Memory B cell (primary cell): ENCODE measurements around the gene CNN3.
"Not testable (repeated sequence)": the region's sequence is repeated elsewhere in the genome, so short reads cannot be mapped to it uniquely, and the experiment has no call there.

Source experiments
- ATAC-seq: fragments of 150-1000 bp; cut with Tn5 transposase; 2 replicates; pipeline ENCODE4 v1.10.0; 2021; ENCODE audit warnings: low read depth, mild to moderate bottlenecking, moderate library complexity
- DNase-seq, 2 donors: peaks; one replicate each; pipeline ENCODE4 v3.0.0; 2022; ENCODE audit warnings: low spot score in 2 of 2
- H3K27ac Mint-ChIP-seq: one replicate; pipeline ENCODE4 v1.8.0; 2022; ENCODE audit warnings: mild to moderate bottlenecking, moderate library complexity, mixed read lengths
- H3K27me3 Mint-ChIP-seq: one replicate; pipeline ENCODE4 v1.8.0; 2022; ENCODE audit warnings: mixed read lengths
- H3K36me3 Mint-ChIP-seq: one replicate; pipeline ENCODE4 v1.8.0; 2022; ENCODE audit warnings: mild to moderate bottlenecking, mixed read lengths
- H3K4me1 Mint-ChIP-seq: one replicate; pipeline ENCODE4 v1.8.0; 2022; ENCODE audit warnings: mixed read lengths
- H3K4me3 Mint-ChIP-seq: one replicate; pipeline ENCODE4 v1.8.0; 2022; ENCODE audit warnings: mild to moderate bottlenecking, moderate library complexity, mixed read lengths
- H3K9me3 Mint-ChIP-seq: one replicate; pipeline ENCODE4 v1.8.0; 2022; ENCODE audit warnings: mixed read lengths

Gene CNN3

GRCh38 chr1:94954263-94955220 lies 27.6 kb upstream of the CNN3 start:
- DNase-seq (no peak), ATAC-seq (no peak)
- peaks cover 1% of the 10 kb centered on the region for H3K36me3 Mint-ChIP-seq
- H3K27me3 Mint-ChIP-seq = no peaks in the 10 kb centered on the region
- H3K4me1 Mint-ChIP-seq = peaks cover 2% of the 10 kb centered on the region
- H3K27ac Mint-ChIP-seq = no peak overlapping the region
- no peak overlapping the region for H3K4me3 Mint-ChIP-seq
- H3K9me3 Mint-ChIP-seq = peaks cover 3% of the 10 kb centered on the region

GRCh38 chr1:94953746-94954145 lies 26.8 kb upstream of the CNN3 start:
- peaks cover 2% of the 10 kb centered on the region for H3K4me1 Mint-ChIP-seq
- peaks cover 3% of the 10 kb centered on the region for H3K9me3 Mint-ChIP-seq
- no peak for ATAC-seq
- no peak overlapping the region for H3K4me3 Mint-ChIP-seq
- DNase-seq = no peak
- peaks cover 1% of the 10 kb centered on the region for H3K36me3 Mint-ChIP-seq
- no peaks in the 10 kb centered on the region for H3K27me3 Mint-ChIP-seq
- no peak overlapping the region for H3K27ac Mint-ChIP-seq

DNA sequence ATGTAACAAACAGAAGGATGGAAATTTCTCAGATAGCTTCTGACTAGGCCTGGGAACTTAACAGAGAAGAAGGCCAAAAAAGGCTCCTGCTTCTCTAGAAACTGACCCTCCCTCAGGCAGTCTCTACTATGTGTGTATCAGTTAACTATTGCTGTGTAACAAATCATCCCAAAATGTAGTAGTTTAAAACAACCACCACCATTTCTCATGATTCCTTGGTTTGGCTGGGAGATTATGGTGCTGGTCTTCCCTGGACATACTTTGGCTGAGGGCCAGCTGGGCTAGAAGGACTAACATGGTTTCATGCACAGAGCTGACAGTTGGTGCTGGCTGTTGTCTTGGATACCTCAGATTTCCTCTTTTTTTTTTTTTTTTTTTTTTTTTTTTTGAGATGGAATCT lies 26.2 kb upstream of the CNN3 start:
- no peaks in the 10 kb centered on the region for H3K27me3 Mint-ChIP-seq
- ATAC-seq = no peak
- peaks cover 3% of the 10 kb centered on the region for H3K9me3 Mint-ChIP-seq
- peaks cover 1% of the 10 kb centered on the region for H3K36me3 Mint-ChIP-seq
- H3K4me1 Mint-ChIP-seq = peaks cover 2% of the 10 kb centered on the region
- H3K4me3 Mint-ChIP-seq = no peak overlapping the region
- DNase-seq = no peak
- H3K27ac Mint-ChIP-seq = no peak overlapping the region

GRCh38 chr1:94952539-94952938 lies 25.6 kb upstream of the CNN3 start:
- Mint-ChIP-seq H3K4me1 (peaks cover 2% of the 10 kb centered on the region), H3K27me3 (no peaks in the 10 kb centered on the region), H3K27ac (no peak overlapping the region), H3K9me3 (peaks cover 3% of the 10 kb centered on the region), H3K36me3 (peaks cover 1% of the 10 kb centered on the region), H3K4me3 (no peak overlapping the region)
- DNase-seq = no peak
- ATAC-seq = no peak

DNA sequence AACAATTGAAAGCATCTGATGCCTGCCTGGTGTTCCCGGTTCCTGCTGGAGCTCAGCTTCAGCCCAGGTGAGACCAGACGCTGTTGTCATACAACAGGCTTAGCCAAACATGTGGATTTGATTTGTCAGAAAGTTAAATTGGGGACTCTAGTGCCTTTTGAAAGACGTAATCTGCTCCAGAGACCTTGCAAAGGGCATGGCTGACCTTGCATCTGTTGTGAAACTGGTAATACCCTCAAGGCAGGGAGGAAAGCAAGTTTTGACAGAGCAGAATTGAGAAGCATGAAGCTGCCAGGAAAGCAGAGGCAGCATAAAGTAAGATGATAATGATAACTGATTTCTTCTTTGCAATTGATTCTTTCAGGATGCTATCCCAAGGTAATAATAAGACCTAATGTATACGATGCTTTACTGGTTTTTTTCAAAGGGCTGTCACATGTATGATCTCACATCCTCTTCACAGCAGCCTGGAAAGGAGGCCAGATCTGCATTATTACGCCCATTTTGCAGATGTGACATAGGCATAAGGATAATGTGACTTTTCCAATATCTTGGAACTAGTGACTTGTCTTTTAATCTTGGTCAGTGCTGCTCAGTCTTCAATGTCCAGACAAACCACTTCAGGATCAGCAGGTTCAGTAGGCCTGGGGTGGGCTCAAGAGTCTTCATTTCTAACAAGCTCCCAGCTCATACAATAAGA lies 24.7 kb upstream of the CNN3 start:
- Mint-ChIP-seq H3K36me3 (peaks cover 1% of the 10 kb centered on the region), H3K4me1 (peaks cover 3% of the 10 kb centered on the region), H3K9me3 (peaks cover 3% of the 10 kb centered on the region), H3K27ac (no peak overlapping the region), H3K4me3 (no peak overlapping the region), H3K27me3 (no peaks in the 10 kb centered on the region)
- no peak for ATAC-seq
- DNase-seq = no peak

DNA sequence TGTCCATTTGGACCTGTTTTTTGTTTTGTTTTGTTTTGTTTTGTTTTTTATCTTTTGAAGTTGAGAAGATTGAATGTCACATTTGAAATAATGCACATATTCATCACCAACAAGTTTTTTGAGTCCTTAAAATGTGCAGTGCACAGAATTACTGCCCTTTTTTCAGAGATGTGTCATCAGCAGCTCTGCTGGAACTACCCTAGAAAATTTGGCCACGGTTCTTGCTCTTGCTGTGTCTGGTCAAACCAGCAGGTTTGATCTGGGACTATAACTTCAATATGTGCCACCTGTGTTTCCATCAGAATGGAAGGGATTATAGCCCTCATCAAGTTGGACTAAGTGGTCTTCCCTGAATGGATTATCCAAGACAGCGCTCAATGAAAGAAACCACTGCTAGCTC lies 24.1 kb upstream of the CNN3 start:
- Mint-ChIP-seq H3K9me3 (peaks cover 3% of the 10 kb centered on the region), H3K4me3 (no peak overlapping the region), H3K27ac (no peak overlapping the region), H3K27me3 (no peaks in the 10 kb centered on the region), H3K4me1 (peaks cover 4% of the 10 kb centered on the region), H3K36me3 (peaks cover 1% of the 10 kb centered on the region)
- DNase-seq (no peak), ATAC-seq (no peak)

DNA sequence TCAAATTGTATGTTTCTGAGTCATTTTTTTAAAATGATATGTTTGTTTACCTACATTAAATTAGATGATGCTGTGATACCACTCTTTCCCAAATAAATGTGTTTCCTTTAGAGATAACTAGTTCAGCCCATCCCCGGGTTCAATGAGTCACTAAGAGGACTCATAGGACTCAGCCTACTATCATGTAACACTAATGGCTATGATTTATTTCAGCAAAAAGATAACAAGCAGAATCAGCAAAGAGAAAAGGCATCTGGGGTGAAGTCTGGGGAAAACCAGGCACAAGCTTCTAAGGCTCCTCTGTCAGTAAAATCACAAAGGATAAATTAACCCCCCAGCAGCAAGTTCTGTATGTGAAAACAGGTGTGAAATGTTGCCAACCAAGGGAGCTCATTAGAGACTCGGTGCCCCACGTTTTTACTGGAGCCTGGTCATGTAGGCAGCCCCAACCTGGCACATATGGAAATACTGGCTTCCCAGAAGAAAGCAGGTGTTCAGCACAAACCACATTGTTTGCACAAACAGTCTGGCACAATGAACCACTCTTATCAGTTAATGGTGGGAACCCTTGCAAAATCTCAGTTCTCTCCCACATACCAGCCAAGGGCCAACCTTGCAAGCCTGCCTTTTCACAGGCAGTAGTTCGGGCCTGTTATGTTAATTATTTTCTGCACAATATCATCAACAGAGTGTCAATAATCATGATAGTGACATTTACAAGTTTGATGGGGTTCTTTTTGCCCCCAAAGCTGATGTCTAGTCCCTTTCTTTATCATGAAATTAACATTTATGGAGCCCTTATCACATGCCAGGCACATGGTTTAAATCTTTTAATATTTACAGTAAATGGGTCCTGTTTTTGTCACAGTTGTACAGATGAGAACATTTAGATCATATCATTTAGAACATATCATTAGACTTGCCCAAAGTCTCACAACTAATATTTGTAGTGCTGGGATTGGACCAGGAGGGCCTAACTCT lies 23.1 kb upstream of the CNN3 start:
- ATAC-seq = no peak
- peaks cover 1% of the 10 kb centered on the region for H3K36me3 Mint-ChIP-seq
- peaks cover 4% of the 10 kb centered on the region for H3K4me1 Mint-ChIP-seq
- no peak overlapping the region for H3K27ac Mint-ChIP-seq
- H3K27me3 Mint-ChIP-seq = no peaks in the 10 kb centered on the region
- H3K9me3 Mint-ChIP-seq = peaks cover 3% of the 10 kb centered on the region
- DNase-seq = no peak
- H3K4me3 Mint-ChIP-seq = no peak overlapping the region

DNA sequence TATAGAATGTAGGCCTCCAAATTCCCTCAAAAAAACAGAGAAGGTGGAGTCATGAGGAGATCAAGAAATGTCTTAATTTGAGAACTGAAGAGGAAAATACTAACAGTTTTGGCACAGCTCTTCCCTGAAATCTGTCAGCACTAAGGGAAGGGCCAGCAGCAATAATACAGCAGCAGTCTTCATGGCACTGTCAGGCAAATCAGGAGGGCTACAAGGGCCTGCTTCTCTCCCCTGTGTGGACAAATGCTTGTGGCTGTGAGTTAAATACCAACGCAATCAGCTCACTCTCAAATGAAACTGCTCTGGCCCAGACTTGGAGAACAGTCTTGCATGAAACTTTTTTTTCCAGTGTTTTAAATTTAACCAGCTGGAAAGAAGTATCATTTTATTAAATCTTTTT lies 20.5 kb upstream of the CNN3 start:
- H3K27me3 Mint-ChIP-seq = peaks cover 2% of the 10 kb centered on the region
- DNase-seq (no peak), ATAC-seq (no peak)
- H3K9me3 Mint-ChIP-seq = no peaks in the 10 kb centered on the region
- H3K4me3 Mint-ChIP-seq = no peak overlapping the region
- H3K27ac Mint-ChIP-seq = no peak overlapping the region
- no peaks in the 10 kb centered on the region for H3K36me3 Mint-ChIP-seq
- H3K4me1 Mint-ChIP-seq = peaks cover 4% of the 10 kb centered on the region

DNA sequence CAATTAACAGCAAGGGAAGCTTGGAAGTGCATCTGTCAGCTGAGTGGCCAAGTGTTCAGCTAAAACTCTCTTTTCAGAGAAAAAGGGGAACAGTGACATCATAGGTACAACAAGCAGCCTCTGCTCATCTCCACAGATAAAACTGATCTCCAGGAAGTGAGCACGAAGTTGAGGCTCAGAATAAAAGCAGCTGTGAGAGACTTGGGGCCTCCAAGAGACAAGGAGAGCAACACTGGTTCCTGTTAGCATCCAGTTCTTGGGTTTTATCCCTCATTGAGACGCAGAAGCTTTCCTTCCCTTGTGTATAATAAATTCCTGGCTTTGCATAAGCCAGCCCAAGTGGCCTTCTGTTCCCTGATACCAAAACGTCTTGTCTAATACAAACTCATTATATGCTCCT lies 20.0 kb upstream of the CNN3 start:
- no peaks in the 10 kb centered on the region for H3K9me3 Mint-ChIP-seq
- H3K4me3 Mint-ChIP-seq = no peak overlapping the region
- H3K27me3 Mint-ChIP-seq = peaks cover 2% of the 10 kb centered on the region
- peaks cover 4% of the 10 kb centered on the region for H3K4me1 Mint-ChIP-seq
- DNase-seq (no peak), ATAC-seq (no peak)
- H3K27ac Mint-ChIP-seq = no peak overlapping the region
- H3K36me3 Mint-ChIP-seq = no peaks in the 10 kb centered on the region

GRCh38 chr1:94942171-94943128 lies 15.5 kb upstream of the CNN3 start:
- Mint-ChIP-seq H3K27me3 (peaks cover 6% of the 10 kb centered on the region), H3K27ac (no peak overlapping the region), H3K36me3 (no peaks in the 10 kb centered on the region), H3K4me3 (no peak overlapping the region), H3K4me1 (peaks cover 6% of the 10 kb centered on the region), H3K9me3 (no peaks in the 10 kb centered on the region)
- ATAC-seq (no peak), DNase-seq (no peak)

DNA sequence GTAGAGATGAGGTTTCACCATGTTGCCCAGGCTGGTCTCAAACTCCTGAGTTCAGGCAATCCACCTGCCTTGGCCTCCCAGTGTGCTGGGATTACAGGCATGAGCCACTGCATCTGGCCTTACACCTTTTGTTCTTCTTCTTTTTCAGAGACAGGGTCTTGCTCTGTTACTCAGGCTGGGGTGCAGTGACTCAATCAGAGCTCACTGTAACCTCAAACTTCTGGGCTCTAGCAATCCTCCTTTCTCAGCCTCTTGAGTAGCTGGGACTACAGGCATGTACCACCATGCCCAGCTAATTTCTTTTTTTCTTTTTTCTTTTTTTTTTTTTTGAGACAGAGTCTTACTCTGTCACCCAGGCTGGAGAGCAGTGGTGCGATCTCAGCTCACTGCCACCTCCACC lies 14.6 kb upstream of the CNN3 start:
- not testable (repeated sequence) for H3K27ac Mint-ChIP-seq, DNase-seq, H3K27me3 Mint-ChIP-seq

GRCh38 chr1:94940738-94941137 lies 13.8 kb upstream of the CNN3 start:
- Mint-ChIP-seq H3K4me3 (no peak overlapping the region), H3K27ac (no peak overlapping the region), H3K27me3 (peaks cover 7% of the 10 kb centered on the region), H3K36me3 (no peaks in the 10 kb centered on the region), H3K9me3 (no peaks in the 10 kb centered on the region), H3K4me1 (peaks cover 7% of the 10 kb centered on the region)
- no peak for ATAC-seq
- DNase-seq = no peak

More for the DNA sequence above, 14.6 kb upstream of the CNN3 start:
- not testable (repeated sequence) for H3K36me3 Mint-ChIP-seq, H3K4me3 Mint-ChIP-seq, ATAC-seq, H3K4me1 Mint-ChIP-seq, H3K9me3 Mint-ChIP-seq

DNA sequence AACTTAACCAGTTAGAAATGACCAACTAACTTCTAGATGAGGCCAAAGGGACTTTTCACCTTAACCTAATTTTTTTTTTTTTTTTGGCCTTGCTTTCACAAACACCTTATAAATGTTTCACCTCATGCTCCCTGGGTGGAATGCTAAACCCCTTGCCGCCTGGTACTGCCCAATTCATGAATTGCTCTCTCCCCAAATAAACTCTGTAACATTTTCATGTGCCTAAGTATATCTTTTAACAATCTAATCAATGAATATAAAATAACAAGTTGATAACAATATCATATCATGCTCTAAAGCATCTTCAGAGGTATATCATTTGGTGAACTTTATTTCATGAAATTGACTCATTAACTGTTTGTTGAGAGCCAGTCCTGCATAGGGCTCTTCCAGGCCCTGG lies 10.9 kb upstream of the CNN3 start:
- peaks cover 5% of the 10 kb centered on the region for H3K27me3 Mint-ChIP-seq

More for the DNA sequence above, 10.9 kb upstream of the CNN3 start:
- Mint-ChIP-seq H3K4me3 (no peak overlapping the region), H3K9me3 (no peaks in the 10 kb centered on the region), H3K4me1 (peaks cover 7% of the 10 kb centered on the region), H3K27ac (no peak overlapping the region), H3K36me3 (no peaks in the 10 kb centered on the region)
- DNase-seq (no peak), ATAC-seq (no peak)
